Endothelial cell of umbilical vein (primary cell): Measurements from ENCODE around the gene DCAF17. TPM values are rescaled to one million over a fixed set of nuclear protein-coding genes. Genes with fewer than 3 reads are reported as not detected.

Source experiments
- BruUV-seq: library from RNA; stranded (reverse); fragments of 400-500 nt; replicated peaks from 2 replicates; lab custom pipeline; 2021; lab: Mats Ljungman, UMichigan
- CTCF ChIA-PET: fragments of 300-600, 350-600 bp; sonication (Branson Sonifier 250); formaldehyde crosslinking; loops from one replicate; lab custom pipeline; 2021; ENCODE audit warnings: antibody characterized with exemption, inconsistent platforms; lab: Charles Lee
- POLR2A ChIA-PET: fragments of 300-600, 350-600 bp; sonication (Branson Sonifier 250); formaldehyde crosslinking; loops from one replicate; lab custom pipeline; 2021; ENCODE audit warnings: antibody characterized with exemption, inconsistent platforms; lab: Charles Lee
- DNase-seq: peaks from one replicate; pipeline ENCODE4 v3.0.0-alpha.2; 2011; ENCODE audit warnings: low read depth, low spot score
- FAIRE-seq: peaks from 2 replicates; lab custom pipeline; 2011; peaks lifted over from hg19 to GRCh38; lab: Jason Lieb, UNC
- H2AFZ ChIP-seq: 2 replicates; pipeline ENCODE4 v1.6.0; 2012; ENCODE audit warnings: low read depth, low read length, control low read depth, inconsistent platforms
- H3K27ac ChIP-seq: 2 replicates; pipeline ENCODE4 v1.5.1; 2011; ENCODE audit warnings: low read depth, mild to moderate bottlenecking, control low read depth, low read length, moderate library complexity; ENCODE audit not compliant: insufficient read depth
- H3K27me3 ChIP-seq, 2 experiments: 2 replicates each; pipeline versions ENCODE4 v1.6.0 to v1.6.1; 2011; ENCODE audit warnings: low read length in 2 of 2, mixed read lengths in 1 of 2; ENCODE audit not compliant: control insufficient read depth in 2 of 2, insufficient read depth in 2 of 2
- H3K36me3 ChIP-seq, 2 experiments: 2 replicates in 1 of 2; 3 replicates in 1 of 2; pipeline ENCODE4 v1.5.1; 2011; ENCODE audit warnings: low read length in 2 of 2, mild to moderate bottlenecking in 1 of 2, moderate library complexity in 1 of 2; ENCODE audit not compliant: control insufficient read depth in 2 of 2, insufficient read depth in 2 of 2; ENCODE audit errors: extremely low read depth in 1 of 2
- H3K4me1 ChIP-seq: 3 replicates; pipeline ENCODE4 v1.5.1; 2011; ENCODE audit warnings: mild to moderate bottlenecking, low read length; ENCODE audit not compliant: control insufficient read depth, insufficient read depth; ENCODE audit errors: extremely low read depth
- H3K4me2 ChIP-seq: 2 replicates; pipeline ENCODE4 v1.6.1; 2011; ENCODE audit warnings: low read length, control low read depth, mixed read lengths; ENCODE audit not compliant: insufficient read depth
- H3K4me3 ChIP-seq, 3 experiments: fragments of 200-600 bp in 1 of 3; sonication (generic), shearing (Covaris generic) in 1 of 3; replicated peaks in 1 of 3; 2 replicates each; pipeline ENCODE4 v1.5.1; 2011 to 2016; ENCODE audit warnings: control low read depth in 3 of 3, low read length in 3 of 3, mild to moderate bottlenecking in 2 of 3, inconsistent platforms in 1 of 3, low read depth in 1 of 3, moderate library complexity in 1 of 3; ENCODE audit not compliant: insufficient read depth in 1 of 3
- H3K79me2 ChIP-seq: 2 replicates; pipeline ENCODE4 v1.6.0; 2012; ENCODE audit warnings: low read length, inconsistent platforms; ENCODE audit not compliant: control insufficient read depth, insufficient read depth
- H3K9ac ChIP-seq: replicated peaks from 2 replicates; pipeline ENCODE3; 2011; ENCODE audit warnings: low read length, control low read depth; ENCODE audit not compliant: insufficient read depth; ENCODE audit errors: extremely low read depth
- H3K9me1 ChIP-seq: replicated peaks from 3 replicates; pipeline ENCODE4 v1.6.0; 2011; ENCODE audit warnings: mild to moderate bottlenecking, low read length; ENCODE audit not compliant: control insufficient read depth, insufficient read depth; ENCODE audit errors: extremely low read depth
- H3K9me3 ChIP-seq: replicated peaks from 2 replicates; pipeline ENCODE4 v1.5.1; 2012; ENCODE audit warnings: low read length, inconsistent platforms; ENCODE audit not compliant: control insufficient read depth, insufficient read depth
- H4K20me1 ChIP-seq: replicated peaks from 2 replicates; pipeline ENCODE3; 2011; ENCODE audit warnings: mild to moderate bottlenecking, low read length; ENCODE audit not compliant: control insufficient read depth, insufficient read depth; ENCODE audit errors: extremely low read depth
- EZH2 ChIP-seq: IDR thresholded peaks from 2 replicates; pipeline ENCODE4 v1.6.1; 2012; ENCODE audit warnings: borderline replicate concordance, low read depth, mild to moderate bottlenecking, moderate library complexity, low read length, inconsistent platforms; ENCODE audit not compliant: severe bottlenecking
- FOS ChIP-seq: IDR thresholded peaks from 2 replicates; pipeline ENCODE4 v1.6.1; 2011; ENCODE audit warnings: mild to moderate bottlenecking, low read length, moderate library complexity, borderline replicate concordance; ENCODE audit not compliant: insufficient read depth
- GATA2 ChIP-seq: IDR thresholded peaks from 2 replicates; pipeline ENCODE4 v1.7.0; 2011; ENCODE audit warnings: low read depth, mild to moderate bottlenecking, moderate library complexity, mixed read lengths, low read length; ENCODE audit not compliant: insufficient read length, insufficient read depth
- JUN ChIP-seq: IDR thresholded peaks from 2 replicates; pipeline ENCODE4 v1.6.1; 2011; ENCODE audit warnings: borderline replicate concordance, low read depth; ENCODE audit not compliant: insufficient read length, insufficient read depth
- MYC ChIP-seq: IDR thresholded peaks from one replicate; pipeline ENCODE4 v1.6.1; 2011; ENCODE audit warnings: mild to moderate bottlenecking, low read depth, low read length
- POLR2A ChIP-seq: IDR thresholded peaks from 2 replicates; pipeline ENCODE4 v1.6.1; 2012; ENCODE audit warnings: low read depth, mild to moderate bottlenecking, control low read depth, low read length
- POLR2AphosphoS5 ChIP-seq: IDR thresholded peaks from 2 replicates; pipeline ENCODE4 v1.6.1; 2012; ENCODE audit warnings: low read depth, mild to moderate bottlenecking, control low read depth, low read length, moderate library complexity; ENCODE audit not compliant: insufficient read depth
- dilution Hi-C: fragments of 300-500 bp; cut with MboI; formaldehyde crosslinking; loops from one replicate; pipeline ENCODE4 v1.15.0; 2019; ENCODE audit warnings: low sequenced_read_pairs; ENCODE audit not compliant: extremely low pct_ligation_motif_present
- intact Hi-C: fragments of 100-400 bp; cut with micrococcal nuclease; formaldehyde crosslinking; loops from one replicate; pipeline ENCODE4 v1.10.0; 2022
- polyA plus RNA-seq, 4 experiments: library from polyadenylated mRNA; depleted of rRNA in 3 of 4; stranded (reverse) in 3 of 4; unstranded in 1 of 4; fragments of >200 nt; gene quantifications; 2 replicates each; pipeline versions ENCODE4 v1.2.1 to v1.2.3, GENCODE V29; 2011 to 2012; ENCODE audit warnings: missing spikeins in 1 of 4
- total RNA-seq: library from RNA; stranded (reverse); gene quantifications from 2 replicates; pipeline ENCODE4 v1.2.3, GENCODE V29; 2021
- TF ChIP-seq, protein P1 (sequence below): IDR thresholded peaks from 2 replicates; pipeline ENCODE4 v1.6.1; 2011; ENCODE audit not compliant: insufficient read depth, insufficient read length
- TF ChIP-seq, protein P2 (sequence below), 2 donors: IDR thresholded peaks; 1 replicate in 1 of 2; 2 replicates in 1 of 2; pipeline ENCODE4 v1.5.1; 2011; ENCODE audit warnings: low read length in 2 of 2, mild to moderate bottlenecking in 2 of 2, moderate library complexity in 2 of 2, control low read depth in 1 of 2, inconsistent platforms in 1 of 2, low read depth in 1 of 2; ENCODE audit not compliant: insufficient read depth in 1 of 2; ENCODE audit errors: extremely low read depth in 1 of 2

DCAF17 gene
- total and polyA plus RNA-seq, 2 donors (not counting 3 experiments of a cell fraction or from before 2014, with no cell fraction given): 4.6 to 14.9 TPM

DNA sequence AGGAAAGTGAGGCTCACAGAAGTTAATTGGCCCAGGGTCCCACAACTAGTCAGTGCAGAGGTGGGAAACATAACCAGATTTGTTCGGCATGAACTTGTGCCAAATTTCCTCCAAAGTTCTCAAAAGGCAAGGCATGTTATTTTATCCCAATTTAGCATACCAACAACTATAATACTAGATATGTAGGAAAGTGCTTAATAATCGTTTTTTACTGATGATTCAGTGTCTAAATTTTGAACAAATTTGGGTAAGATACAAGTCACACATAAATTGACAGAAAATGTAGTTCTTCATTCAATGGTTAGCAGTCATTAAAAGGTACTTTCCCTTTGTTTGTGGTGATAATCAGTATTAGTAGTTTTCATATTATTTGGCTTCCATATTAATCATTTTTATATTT lies 49.8 kb downstream of the DCAF17 start:
- ChIA-PET CTCF (no interaction called here), POLR2A (no interaction called here)
- H3K4me3 ChIP-seq: no peak overlapping the region
- intact Hi-C loops: no loop called here
- no TSS peak for BruUV-seq
- no peak overlapping the region for H3K9ac ChIP-seq
- H3K36me3 ChIP-seq: peaks cover 0 to 2% of the 10 kb centered on the region in 2 experiments
- H3K9me3 ChIP-seq: no peaks in the 10 kb centered on the region
- DNase-seq (no peak), FAIRE-seq (no peak)
- peaks cover 7% of the 10 kb centered on the region for H3K4me1 ChIP-seq
- TF ChIP-seq FOS (no peak), MYC (no peak), JUN (no peak), POLR2AphosphoS5 (no peak), EZH2 (no peak), POLR2A (no peak), GATA2 (no peak)
- TF ChIP-seq, protein P1, sequence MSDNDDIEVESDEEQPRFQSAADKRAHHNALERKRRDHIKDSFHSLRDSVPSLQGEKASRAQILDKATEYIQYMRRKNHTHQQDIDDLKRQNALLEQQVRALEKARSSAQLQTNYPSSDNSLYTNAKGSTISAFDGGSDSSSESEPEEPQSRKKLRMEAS: no peak
- TF ChIP-seq, protein P2, sequence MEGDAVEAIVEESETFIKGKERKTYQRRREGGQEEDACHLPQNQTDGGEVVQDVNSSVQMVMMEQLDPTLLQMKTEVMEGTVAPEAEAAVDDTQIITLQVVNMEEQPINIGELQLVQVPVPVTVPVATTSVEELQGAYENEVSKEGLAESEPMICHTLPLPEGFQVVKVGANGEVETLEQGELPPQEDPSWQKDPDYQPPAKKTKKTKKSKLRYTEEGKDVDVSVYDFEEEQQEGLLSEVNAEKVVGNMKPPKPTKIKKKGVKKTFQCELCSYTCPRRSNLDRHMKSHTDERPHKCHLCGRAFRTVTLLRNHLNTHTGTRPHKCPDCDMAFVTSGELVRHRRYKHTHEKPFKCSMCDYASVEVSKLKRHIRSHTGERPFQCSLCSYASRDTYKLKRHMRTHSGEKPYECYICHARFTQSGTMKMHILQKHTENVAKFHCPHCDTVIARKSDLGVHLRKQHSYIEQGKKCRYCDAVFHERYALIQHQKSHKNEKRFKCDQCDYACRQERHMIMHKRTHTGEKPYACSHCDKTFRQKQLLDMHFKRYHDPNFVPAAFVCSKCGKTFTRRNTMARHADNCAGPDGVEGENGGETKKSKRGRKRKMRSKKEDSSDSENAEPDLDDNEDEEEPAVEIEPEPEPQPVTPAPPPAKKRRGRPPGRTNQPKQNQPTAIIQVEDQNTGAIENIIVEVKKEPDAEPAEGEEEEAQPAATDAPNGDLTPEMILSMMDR (IDR thresholded peaks at IDR 0.05; ENCODE audit: extremely low read depth in 1 of 2, insufficient read depth in 1 of 2, low read depth in 1 of 2, low read length in 2 of 2): no peak
- no peak overlapping the region for H3K27ac ChIP-seq
- H2AFZ ChIP-seq: no peak overlapping the region
- H4K20me1 ChIP-seq: no peaks in the 10 kb centered on the region
- dilution Hi-C loops: no loop called here
- no peak overlapping the region for H3K4me2 ChIP-seq
- H3K79me2 ChIP-seq: no peaks in the 10 kb centered on the region
- no peaks in the 10 kb centered on the region for H3K27me3 ChIP-seq
- no peaks in the 10 kb centered on the region for H3K9me1 ChIP-seq
